Skin epidermis (tissue), 12 donors: ENCODE measurements around the gene BCDIN3D.
A peak's percentile ranks its signal among the peaks of the same experiment; 100 is the strongest.

Experiments used
- H3K27ac ChIP-seq, 21 experiments: fragments of 200-600 bp; sonication (generic) in 11 of 21; one replicate each; pipeline ENCODE4 v1.5.0; 2020; ENCODE audit warnings: mild to moderate bottlenecking in 3 of 21, inconsistent platforms in 2 of 21, moderate library complexity in 2 of 21
- H3K4me3 ChIP-seq, 7 experiments: fragments of 200-600 bp; sonication (generic) in 2 of 7; one replicate each; pipeline ENCODE4 v1.5.0; 2020; ENCODE audit warnings: inconsistent platforms in 2 of 7, mild to moderate bottlenecking in 2 of 7, moderate library complexity in 1 of 7

BCDIN3D gene

DNA sequence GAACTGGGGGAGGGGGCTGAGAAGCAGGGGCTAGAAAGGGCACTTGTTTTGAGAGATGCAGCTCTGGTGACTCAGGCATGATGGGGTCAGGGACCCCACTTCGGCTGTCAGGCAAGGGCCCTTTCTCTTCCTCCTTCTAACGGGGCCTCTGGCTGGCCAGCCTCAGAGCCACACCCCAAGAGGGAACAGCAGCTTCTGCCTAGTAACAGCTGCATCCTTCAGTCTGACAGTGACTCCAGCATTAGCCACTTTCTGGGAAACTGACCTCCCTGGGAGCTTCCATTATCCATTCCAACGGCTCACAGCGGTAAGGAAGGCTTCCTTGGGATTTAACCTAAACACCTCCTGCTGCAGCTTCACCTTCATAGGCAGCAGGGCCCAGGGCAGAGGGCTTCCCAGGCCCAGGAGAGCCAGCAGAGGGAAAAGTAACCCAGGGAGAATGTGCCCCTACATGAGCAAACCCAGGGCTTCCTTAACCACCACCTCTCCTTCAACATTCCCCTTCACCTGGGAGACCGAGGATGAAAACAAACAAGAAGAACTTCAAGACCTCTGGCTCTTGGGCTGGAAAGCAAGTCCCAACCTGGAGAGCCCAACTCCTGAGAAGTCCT lies 17.4 kb downstream of the BCDIN3D start:
- Histone ChIP-seq H3K27ac (peak overlapping the region in 20 of 21 experiments; percentile 27 to 92 (median 74)), H3K4me3 (peak overlapping the region in 1 of 7 experiments; percentile 1)

DNA sequence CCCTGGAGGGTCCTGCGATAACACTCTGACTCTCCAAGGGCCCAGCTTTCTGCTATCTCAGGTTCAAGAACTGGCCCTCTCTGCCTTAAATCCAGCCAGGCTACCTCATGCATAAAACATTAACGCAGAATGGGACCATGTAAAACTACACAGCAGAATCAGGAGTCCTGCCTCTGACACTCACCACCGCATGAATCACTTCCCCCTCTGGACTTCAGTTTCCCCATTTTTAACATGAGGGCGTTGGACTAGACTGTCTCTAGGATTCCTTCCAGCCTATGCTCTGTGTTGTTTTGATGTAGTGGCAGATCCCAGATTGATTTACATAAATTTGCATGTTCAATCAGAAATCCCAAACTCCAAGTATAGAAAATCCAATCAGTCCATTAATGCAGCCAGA lies 18.0 kb downstream of the BCDIN3D start:
- Histone ChIP-seq H3K27ac (peak overlapping the region in 19 of 21 experiments; percentile 19 to 92 (median 72)), H3K4me3 (no peak overlapping the region)

DNA sequence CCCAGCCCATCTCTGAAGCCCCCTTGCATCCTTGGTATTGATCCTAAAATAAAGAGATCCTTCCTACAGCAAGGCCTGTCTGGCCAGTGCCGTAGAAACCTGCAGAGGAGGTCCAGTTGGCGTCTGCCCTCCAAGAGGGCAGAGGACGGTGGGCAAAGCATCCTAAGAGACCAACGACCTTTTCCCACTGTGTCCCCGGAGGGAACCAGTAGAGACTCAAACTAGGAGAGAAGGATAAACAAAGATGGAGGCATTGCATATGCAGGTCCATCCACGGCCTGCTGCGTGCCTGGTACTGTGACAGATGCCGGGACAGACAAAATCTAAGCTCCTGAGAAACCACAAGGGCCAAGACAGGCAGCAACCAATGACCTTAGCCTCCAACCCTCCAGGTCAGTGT lies 18.5 kb downstream of the BCDIN3D start:
- peak overlapping the region in 18 of 21 experiments; percentile 19 to 92 (median 71) for H3K27ac ChIP-seq
- H3K4me3 ChIP-seq: no peak overlapping the region

DNA sequence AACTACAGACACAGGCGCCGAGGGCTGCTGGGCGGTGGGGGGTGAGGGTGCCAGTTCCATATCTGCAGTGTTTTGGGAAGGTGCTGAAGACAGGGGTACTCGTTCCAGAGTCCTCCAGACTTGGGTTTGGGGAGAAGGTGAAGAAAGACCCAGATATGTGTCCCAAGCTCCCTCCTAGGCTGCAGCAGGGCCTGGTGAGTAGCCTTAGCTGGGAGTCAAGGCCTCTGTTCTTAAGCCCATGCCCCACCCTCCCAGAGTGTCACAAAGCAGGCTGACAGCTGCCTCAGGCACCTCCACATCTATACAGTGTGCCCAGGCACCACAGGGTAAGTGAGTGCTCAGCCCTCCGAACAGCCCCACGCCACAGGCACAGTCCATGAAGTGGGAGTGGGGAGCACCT lies 19.0 kb downstream of the BCDIN3D start:
- Histone ChIP-seq H3K27ac (peak overlapping the region in 16 of 21 experiments; percentile 5 to 92 (median 68)), H3K4me3 (no peak overlapping the region)

DNA sequence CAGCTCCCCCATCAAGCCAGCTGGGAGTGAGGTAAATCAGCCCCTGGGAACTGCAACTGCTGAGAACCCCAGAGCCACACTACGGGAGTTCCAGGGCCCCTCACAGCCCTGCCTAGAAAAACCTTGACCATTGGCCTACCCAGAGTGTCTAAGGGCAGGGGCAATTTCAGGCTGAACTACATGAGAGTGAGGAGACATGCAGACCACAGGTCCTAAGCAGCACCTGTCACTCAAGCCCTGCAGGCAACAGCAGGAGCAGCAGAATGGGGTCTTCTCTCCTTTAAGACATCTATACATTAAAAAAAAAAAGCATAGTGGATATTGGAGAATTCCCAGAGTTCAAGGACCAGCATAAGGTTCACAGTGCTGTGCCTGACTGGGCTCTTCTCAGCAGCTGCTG lies 19.6 kb downstream of the BCDIN3D start:
- Histone ChIP-seq H3K27ac (peak overlapping the region in 4 of 21 experiments; percentile 5 to 92 (median 78)), H3K4me3 (no peak overlapping the region)

DNA sequence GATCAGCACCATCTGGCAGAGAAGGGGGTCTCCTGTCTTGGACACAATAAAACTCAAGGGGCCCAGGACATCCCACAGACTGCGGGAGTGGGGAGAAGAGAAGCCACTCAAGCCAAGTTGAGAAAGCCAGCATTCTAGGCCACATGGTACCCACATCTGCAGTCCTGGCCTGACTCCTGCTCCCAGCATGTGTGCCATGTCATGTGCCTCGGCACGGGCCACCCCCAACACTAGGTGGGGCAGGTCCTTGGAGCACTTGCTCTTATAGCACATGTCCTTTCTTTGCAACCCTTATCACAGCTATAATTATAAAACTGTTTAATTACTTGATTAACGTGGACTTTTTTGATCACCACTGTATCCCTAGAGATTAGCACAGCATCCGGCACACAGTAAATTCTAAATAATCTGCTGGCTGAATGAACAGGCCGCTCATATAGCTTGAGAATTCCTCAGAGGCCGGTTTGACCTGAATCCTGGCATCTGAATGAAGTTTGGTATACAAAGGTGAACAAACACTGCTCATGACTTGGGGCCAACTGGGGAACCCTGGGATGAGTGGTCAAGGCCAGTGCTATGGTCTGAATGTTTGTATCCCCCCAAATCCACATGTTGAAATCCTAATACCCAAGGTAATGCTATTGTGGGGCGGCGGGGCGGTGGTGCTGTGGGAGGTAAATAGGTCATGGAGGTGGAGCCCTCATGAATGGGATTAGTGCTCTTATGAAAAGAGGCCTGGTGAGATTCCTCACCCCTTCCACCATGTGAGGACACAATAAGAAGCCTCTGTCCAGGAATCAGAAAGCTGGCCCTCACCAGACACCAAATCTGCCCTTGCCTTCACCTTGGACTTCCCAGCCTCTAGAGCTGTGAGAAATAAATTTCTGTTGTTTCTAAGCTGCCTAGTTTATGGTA lies 21.3 kb downstream of the BCDIN3D start:
- Histone ChIP-seq H3K4me3 (no peak overlapping the region), H3K27ac (peak overlapping the region in 8 of 21 experiments; percentile 12 to 64 (median 31))

DNA sequence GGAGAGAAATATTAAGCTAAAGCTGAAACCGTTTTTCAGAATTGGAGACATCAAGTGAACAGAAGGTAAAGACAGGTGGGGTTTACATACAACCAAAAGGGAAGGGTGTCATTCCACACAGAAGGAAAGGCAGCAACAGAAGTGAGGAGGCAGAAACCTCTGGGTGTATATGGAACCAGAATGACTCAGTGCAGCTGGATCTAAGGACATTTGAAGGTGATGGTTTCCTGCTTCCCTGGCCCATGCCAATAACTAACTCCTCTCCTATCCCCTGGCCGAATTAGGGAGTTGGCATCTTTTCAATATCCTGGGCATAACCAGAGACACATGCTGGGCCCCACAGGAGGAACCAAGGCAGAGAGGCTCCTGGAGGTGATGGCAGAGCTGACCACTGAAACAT lies 23.1 kb downstream of the BCDIN3D start:
- no peak overlapping the region for H3K4me3 ChIP-seq
- no peak overlapping the region for H3K27ac ChIP-seq

DNA sequence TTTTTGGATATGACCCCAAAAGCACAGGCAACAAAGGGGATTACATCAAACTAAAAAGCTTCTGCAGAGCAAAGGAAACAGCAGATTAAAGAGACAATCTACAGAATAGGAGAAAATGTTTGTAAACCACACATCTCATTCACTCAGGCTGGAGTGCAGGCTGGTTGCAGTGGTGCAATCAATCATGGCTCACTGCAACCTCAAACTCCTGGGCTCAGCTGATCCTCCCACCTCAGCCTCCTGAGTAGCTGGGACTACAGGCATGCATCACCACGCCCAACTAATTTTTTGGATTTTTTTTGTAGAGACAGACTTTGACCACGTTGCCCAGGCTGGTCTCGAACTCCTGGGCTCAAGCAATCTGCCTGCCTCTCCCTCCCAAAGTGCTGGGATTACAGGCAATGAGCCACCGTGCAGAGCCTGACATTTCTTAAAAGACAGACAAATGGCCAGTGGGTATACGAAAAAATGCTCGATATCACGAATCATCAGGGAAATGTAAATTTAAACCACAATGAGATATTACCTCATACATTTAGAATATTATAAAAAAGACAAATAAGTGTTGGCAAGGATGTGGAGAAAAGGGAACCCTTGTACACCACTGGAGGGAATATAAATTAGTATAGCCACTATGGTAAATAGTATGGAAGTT lies 24.5 kb downstream of the BCDIN3D start:
- no peak overlapping the region for H3K27ac ChIP-seq
- no peak overlapping the region for H3K4me3 ChIP-seq

DNA sequence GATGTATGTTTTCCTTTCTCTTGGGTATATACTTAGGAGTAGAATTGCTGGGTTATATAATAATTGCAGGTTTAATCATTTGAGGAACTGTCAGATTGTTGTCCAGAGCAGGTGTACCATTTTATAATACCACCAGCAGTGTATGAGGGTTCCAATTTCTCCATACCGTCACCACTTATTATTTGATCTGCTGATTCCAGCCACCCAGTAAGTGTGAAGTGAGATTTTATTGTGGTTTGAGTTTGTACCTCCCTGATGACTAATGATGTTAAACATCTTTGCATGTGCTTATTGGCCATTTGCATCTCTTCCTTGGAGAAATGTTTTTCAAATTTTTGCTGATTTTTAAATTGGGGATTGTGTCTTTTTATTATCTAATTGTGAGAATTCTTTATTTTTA lies 29.8 kb downstream of the BCDIN3D start:
- H3K27ac ChIP-seq: no peak overlapping the region
- no peak overlapping the region for H3K4me3 ChIP-seq

DNA sequence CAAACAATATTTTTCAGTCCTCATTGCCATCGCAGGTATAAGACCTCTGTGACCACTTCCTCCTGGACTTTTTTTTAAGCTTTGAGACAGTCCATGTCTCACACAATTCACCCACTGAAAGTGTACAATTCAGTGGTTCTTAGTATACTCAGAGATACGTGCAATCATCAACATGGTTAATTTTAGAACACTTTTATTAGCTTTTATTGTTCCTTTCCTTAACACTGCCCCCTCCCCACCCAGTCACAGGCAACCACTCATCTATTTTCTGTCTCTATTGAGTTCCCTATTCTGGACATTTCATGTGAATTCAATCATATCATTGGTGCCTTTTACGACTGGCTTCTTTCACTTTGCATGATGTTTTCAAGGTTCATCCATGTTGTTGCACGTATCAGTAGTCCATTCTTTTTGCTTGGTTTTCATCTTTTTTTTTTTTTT lies 30.9 kb downstream of the BCDIN3D start:
- no peak overlapping the region for H3K27ac ChIP-seq

DNA sequence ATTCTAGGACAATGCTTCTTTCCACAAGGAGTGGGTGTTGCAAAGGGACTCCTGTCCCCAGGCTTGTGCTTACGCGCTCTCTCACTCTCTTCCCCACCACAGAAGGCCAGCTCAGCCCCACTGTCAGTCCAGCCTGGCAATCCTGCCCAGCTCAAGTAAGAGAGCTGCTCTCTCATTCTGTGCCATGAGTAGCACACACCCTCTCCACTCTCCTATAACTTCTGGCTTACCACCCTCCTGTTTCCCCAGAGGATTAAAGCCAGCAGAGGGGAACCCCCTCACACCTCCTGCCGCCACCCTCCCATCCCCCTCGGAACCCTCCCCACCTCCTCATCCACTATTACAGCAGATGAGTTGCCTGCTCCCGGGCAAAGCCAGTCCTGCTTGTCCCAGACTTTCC lies 31.8 kb downstream of the BCDIN3D start:
- H3K27ac ChIP-seq: no peak overlapping the region
- no peak overlapping the region for H3K4me3 ChIP-seq

More for the DNA sequence above, 30.9 kb downstream of the BCDIN3D start:
- no peak overlapping the region for H3K4me3 ChIP-seq

DNA sequence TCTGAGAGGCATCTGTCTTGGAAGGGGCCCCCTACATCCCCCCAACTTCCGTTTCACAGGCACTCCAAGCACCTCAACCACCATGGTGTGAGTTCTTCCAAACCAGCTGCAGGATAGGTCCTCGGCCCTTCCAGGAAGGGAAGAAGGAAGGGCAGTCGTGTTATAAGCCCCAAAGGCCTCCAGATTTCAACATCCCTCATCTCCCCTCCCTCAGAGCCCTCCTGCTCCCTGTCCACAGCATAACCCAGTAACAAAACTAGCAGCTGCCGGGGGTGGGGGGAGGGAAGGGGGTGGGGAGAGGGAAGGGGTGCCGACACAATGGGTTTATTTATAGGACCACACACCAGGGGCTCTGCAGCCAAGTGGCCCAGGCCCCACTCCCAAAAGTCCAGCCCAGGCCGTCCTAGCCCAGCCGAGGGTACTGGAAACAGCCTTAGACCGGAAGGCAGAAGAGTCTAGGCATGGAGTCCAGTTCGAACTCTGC lies 33.0 kb downstream of the BCDIN3D start:
- Histone ChIP-seq H3K27ac (peak overlapping the region in 6 of 21 experiments; percentile 50 to 88 (median 76)), H3K4me3 (no peak overlapping the region)

DNA sequence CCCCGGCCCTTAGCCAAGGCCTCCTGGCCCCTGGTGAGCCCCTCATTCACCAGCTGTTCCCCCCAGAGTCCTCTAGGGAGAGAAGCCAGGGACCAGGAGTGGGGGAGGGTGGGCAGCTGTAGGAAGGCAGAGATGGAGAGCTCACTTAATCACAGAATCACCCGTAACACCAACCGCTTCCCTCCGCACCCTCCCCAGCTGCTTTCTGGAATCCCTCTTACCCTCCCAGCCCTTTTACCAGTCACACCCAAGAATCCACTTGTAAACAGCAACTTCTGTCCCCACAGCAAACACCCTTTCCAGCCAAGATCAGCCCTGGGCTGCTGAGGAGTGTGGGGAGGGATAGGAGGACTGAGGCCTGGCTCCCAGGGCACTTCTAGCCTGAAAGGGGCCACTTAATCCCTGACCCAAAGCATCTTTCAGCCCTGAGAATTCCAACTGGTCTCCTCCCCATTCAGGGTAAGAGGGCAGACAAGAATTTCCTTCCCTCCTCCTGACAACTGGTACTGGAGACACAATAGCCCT lies 33.5 kb downstream of the BCDIN3D start:
- H3K4me3 ChIP-seq: no peak overlapping the region
- H3K27ac ChIP-seq: peak overlapping the region in 12 of 21 experiments; percentile 10 to 88 (median 74)

DNA sequence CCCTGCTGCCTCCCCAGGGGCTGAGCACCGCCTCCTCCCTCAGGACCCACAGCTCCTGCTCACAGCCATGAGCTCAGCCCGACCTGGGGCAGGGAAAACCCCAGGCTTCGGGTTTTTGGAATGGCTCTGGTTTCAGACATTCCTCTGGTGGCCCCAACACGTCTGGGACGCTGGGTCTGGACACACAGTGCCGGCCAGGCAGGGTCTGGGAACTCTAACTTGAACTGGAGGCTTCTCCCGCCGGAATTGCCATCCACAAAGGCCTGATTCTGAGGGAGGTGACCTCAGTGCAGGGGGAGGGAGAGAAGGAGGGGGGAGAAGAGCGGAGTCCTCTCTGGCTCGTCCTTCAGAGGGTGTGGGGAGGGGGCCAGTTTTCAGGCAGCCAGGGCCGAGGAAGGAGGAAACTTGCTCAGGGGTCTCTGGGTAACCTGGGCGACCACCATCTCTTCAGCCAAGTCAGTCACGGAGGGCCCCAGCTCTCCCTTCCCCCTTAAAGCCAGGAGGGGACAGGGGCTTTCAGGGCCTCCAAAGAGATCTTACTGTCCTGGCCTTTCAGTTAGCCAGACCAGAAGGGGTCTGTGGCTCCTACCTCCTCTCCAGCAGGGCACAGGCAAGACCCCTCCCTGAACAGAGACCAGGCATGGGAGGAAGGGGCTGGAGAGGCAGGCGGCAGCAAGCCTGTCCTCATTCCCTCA lies 34.1 kb downstream of the BCDIN3D start:
- Histone ChIP-seq H3K27ac (peak overlapping the region in 12 of 21 experiments; percentile 10 to 88 (median 74)), H3K4me3 (no peak overlapping the region)

DNA sequence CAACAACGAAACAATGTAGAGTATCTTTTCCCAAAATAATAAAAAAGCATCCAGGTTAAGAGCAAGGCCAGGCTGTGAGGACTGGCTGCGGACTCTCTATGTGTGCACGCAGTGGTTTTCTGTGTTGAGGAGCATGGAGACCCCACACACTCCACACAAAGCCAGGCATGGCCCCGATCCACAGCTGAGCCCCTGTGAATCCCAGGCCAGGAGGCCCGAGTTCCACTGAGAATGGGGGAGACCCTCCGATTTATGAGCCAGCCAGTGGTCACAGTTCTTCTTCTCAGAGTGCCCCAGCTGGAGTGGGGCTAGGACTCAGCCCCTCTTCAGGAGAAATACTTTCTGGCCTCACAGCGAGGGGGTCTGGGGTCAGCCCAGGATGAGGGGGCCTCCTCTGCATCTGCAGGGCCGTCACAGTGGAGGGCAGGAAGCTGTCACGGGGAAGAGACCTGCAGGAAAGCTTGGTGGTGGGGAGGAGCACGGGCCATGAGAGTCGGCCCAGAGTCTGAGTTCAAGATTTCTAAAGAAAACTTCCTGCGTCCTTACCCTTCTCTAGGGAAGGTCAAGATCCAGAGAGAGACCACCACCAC lies 34.8 kb downstream of the BCDIN3D start:
- no peak overlapping the region for H3K4me3 ChIP-seq
- H3K27ac ChIP-seq: peak overlapping the region in 9 of 21 experiments; percentile 51 to 88 (median 77)

DNA sequence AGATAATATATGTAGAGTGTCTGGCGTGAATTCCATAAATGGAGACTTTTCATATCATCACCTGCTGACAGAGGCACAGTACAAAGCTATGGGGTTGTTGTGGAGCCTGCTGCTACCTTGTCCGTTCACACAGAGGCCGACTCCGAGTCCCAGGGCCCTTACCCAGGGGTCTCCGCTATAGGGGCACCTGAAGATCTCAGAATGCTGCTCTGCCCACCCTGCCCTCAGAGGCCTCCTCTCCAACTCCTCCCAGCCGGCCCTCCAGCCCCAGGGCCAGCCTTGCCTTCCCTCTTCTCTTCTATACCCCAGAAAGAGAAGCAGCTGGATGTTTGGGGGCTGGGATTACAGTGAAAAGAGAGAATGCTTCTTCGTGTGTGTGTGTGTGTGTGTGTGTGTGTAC lies 36.0 kb downstream of the BCDIN3D start:
- Histone ChIP-seq H3K27ac (no peak overlapping the region), H3K4me3 (no peak overlapping the region)

DNA sequence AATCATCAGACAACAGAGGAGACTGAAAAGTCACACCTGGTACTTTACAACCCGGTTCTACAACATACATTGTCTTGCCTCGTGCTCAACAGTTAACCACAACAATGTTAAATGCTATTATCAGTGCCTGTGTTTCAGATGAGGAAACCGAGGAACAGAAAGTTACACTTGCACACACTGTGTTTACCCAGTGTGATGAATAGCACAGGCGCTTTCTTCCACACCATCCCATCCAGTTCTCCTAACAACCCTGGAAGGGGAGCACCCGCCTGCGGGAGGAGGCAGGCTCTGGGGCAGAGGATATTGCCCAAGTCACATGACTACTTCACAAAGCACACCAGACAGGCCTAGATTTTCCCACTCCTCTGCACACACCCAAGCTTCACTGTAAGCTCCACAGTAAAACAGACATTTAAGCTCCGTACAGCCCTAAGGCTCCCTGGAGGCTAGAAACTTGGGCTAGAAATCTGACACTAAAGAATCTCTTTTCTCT lies 36.5 kb downstream of the BCDIN3D start:
- Histone ChIP-seq H3K4me3 (no peak overlapping the region), H3K27ac (no peak overlapping the region)

DNA sequence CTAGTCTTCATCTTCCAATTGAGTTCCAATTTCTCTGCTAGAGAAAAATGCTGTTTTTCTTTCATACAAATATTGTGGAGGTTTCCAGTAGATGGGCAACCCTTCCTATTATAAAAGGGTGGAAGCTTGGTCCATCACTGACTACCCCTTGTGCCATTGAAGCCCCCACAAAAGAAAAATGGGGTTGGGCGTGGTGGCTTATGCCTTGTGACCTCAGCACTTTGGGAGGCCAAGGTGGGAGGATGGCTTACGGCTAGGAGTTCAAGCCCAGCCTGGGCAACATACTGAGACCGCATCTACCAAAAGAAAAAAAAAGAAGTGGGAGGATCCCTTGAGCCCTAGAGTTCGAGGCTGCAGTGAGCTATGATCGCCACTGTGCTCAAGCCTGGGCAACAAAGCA lies 37.5 kb downstream of the BCDIN3D start:
- H3K4me3 ChIP-seq: no peak overlapping the region
- no peak overlapping the region for H3K27ac ChIP-seq

DNA sequence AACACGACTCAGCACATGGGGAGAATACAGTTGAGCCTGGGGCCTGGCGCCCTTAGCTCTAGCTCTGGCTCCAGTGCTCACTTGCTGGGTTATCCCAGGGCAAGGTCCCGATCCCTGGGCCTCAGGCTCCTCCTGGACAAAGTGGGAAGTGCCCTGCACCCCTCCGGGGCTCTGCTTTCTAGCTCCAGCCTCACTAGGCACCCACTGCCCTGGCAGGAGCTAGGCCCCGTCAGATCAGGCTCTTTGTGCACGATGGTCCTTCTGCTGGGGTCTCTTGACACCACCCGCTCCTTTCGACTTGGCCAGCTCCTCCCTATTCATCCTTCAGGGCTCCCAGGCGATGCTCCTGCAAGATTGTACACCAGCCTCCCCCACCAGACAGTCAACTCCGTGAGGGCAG lies 38.1 kb downstream of the BCDIN3D start:
- H3K27ac ChIP-seq: no peak overlapping the region
- H3K4me3 ChIP-seq: no peak overlapping the region
